ENCODE data around the gene RSRC1. TPM values are rescaled to one million over a fixed set of nuclear protein-coding genes. Genes with fewer than 3 reads are reported as not detected.

The RSRC1 gene
- total RNA-seq, 2 experiments from 2014 or later, result 76.3 to 78.1 TPM

DNA sequence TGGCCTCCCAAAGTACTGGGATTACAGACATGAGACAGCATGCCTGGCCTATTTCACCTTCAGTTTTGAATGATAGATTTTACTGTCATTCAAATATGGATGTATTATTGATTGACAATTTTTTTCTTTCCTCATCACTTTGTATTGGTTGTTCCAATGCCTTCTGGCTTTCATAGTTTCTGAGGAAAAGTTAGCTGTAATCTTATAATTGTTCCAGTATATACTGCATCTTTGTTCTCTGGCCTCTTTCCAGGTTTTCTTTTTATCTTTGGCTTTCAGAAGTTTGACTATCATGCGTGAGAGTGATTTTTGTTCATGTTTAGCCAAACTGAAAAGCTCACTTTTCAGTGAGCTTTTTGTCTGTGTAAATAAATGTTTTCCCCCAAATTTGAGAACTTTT lies 157.1 kb downstream of the RSRC1 start:
- Histone ChIP-seq H3K9me2 (ENCODE audit: insufficient read depth, low read length) (no peaks in the 10 kb centered on the region), H3K4me2 (ENCODE audit: low read length) (no peak overlapping the region), H3K79me2 (ENCODE audit: insufficient read depth, low read depth, low read length) (no peaks in the 10 kb centered on the region), H3K27ac (ENCODE audit: low read depth, low read length, poor library complexity, severe bottlenecking) (no peak overlapping the region), H3K4me1 (ENCODE audit: insufficient read depth, low read length, poor library complexity, severe bottlenecking) (no peaks in the 10 kb centered on the region), H3K4me3 (ENCODE audit: low read depth, low read length, poor library complexity, severe bottlenecking) (no peak overlapping the region), H3K9me3 (ENCODE audit: low read length) (peaks cover 20% of the 10 kb centered on the region; the same call in 1 of the 2 replicates), H3K36me3 (ENCODE audit: insufficient read depth, low read length) (no peaks in the 10 kb centered on the region; the same call in 1 of the 2 replicates), H4K20me1 (ENCODE audit: insufficient read depth, low read length) (no peaks in the 10 kb centered on the region), H2AFZ (ENCODE audit: low read length) (no peak overlapping the region)
- no TSS peak for BruUV-seq (replicated peaks)
- intact Hi-C loops (cut with micrococcal nuclease; ENCODE audit: unreplicated experiment), result no loop called here
- CTCF ChIA-PET (ENCODE audit: unreplicated experiment), result no interaction called here
- POLR2A ChIA-PET, result interaction anchor here (0.6 kb wide), 1 partner anchor 13 kb away, joined by 3 read pairs; no protein-coding TSS in a partner anchor
- peak; percentile 11 for DNase-seq (ENCODE audit: low spot score)
- TF ChIP-seq, protein P1, sequence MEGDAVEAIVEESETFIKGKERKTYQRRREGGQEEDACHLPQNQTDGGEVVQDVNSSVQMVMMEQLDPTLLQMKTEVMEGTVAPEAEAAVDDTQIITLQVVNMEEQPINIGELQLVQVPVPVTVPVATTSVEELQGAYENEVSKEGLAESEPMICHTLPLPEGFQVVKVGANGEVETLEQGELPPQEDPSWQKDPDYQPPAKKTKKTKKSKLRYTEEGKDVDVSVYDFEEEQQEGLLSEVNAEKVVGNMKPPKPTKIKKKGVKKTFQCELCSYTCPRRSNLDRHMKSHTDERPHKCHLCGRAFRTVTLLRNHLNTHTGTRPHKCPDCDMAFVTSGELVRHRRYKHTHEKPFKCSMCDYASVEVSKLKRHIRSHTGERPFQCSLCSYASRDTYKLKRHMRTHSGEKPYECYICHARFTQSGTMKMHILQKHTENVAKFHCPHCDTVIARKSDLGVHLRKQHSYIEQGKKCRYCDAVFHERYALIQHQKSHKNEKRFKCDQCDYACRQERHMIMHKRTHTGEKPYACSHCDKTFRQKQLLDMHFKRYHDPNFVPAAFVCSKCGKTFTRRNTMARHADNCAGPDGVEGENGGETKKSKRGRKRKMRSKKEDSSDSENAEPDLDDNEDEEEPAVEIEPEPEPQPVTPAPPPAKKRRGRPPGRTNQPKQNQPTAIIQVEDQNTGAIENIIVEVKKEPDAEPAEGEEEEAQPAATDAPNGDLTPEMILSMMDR (conservative IDR thresholded peaks at IDR 0.05; ENCODE audit: low read length), result no peak
- no peak for TF ChIP-seq EZH2phosphoT487 (IDR thresholded peaks at IDR 0.05; ENCODE audit: borderline replicate concordance, low read depth, low read length)

DNA sequence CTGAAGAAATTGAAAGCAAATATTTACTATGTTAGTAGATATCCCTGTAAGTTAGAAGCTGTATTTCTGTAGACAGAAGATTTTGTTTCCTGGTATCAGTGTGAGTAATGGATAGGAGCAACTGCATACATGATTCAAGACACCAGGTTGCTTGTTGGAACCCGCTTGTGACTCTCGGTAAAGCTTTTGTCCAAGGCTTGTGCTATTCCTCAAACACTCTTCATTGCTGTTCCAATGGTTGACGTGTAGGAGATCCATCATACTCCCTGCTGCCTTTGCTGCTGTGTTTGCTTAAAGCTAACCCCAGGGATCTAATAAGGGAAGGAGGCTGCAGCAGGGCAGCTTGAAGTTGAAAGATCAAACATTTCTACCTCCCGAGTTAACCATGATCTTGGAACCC lies 160.1 kb downstream of the RSRC1 start:
- H4K20me1 ChIP-seq (ENCODE audit: insufficient read depth, low read length), result no peaks in the 10 kb centered on the region
- no peaks in the 10 kb centered on the region; the same call in 1 of the 2 replicates for H3K36me3 ChIP-seq (ENCODE audit: insufficient read depth, low read length)
- TF ChIP-seq, protein P1 (conservative IDR thresholded peaks at IDR 0.05; ENCODE audit: low read length), result no peak
- no peak for TF ChIP-seq EZH2phosphoT487 (IDR thresholded peaks at IDR 0.05; ENCODE audit: borderline replicate concordance, low read depth, low read length)
- no peak for DNase-seq (ENCODE audit: low spot score)
- H3K27ac ChIP-seq (ENCODE audit: low read depth, low read length, poor library complexity, severe bottlenecking), result no peak overlapping the region
- no peaks in the 10 kb centered on the region for H3K4me1 ChIP-seq (ENCODE audit: insufficient read depth, low read length, poor library complexity, severe bottlenecking)
- H3K9me3 ChIP-seq (ENCODE audit: low read length), result peaks cover 20% of the 10 kb centered on the region; the same call in 1 of the 2 replicates
- no peak overlapping the region for H2AFZ ChIP-seq (ENCODE audit: low read length)
- CTCF ChIA-PET (ENCODE audit: unreplicated experiment), result no interaction called here
- no peaks in the 10 kb centered on the region for H3K9me2 ChIP-seq (ENCODE audit: insufficient read depth, low read length)
- BruUV-seq (replicated peaks), result no TSS peak
- POLR2A ChIA-PET, result interaction anchor here (0.7 to 1.3 kb wide), 2 partner anchors 14 to 34 kb away, joined by 4 to 5 read pairs; no protein-coding TSS in a partner anchor
- H3K4me3 ChIP-seq (ENCODE audit: low read depth, low read length, poor library complexity, severe bottlenecking), result no peak overlapping the region
- no peak overlapping the region for H3K4me2 ChIP-seq (ENCODE audit: low read length)
- no peaks in the 10 kb centered on the region for H3K79me2 ChIP-seq (ENCODE audit: insufficient read depth, low read depth, low read length)
- intact Hi-C loops (cut with micrococcal nuclease; ENCODE audit: unreplicated experiment), result no loop called here

DNA sequence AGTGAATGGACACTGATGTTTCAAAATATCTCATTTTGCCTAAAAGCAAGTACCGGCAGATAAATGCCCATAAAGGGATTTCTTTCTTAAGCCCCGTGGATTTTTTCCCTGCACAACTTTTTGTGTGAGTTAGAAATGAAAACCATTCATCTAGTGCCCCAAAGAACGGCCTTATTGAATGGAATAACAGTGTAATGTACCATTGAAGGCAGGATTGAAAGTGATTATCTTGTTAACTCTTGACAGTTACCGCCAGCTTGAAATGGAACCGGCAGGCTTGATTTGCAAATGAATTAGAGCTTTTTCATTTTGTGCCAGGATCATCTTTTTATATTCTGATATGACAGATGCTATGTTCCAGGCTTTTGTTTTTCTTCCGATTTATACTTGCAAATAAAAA lies 162.2 kb downstream of the RSRC1 start:
- Histone ChIP-seq H3K27ac (ENCODE audit: low read depth, low read length, poor library complexity, severe bottlenecking) (no peak overlapping the region), H3K36me3 (ENCODE audit: insufficient read depth, low read length) (no peaks in the 10 kb centered on the region; the same call in 1 of the 2 replicates), H3K9me2 (ENCODE audit: insufficient read depth, low read length) (no peaks in the 10 kb centered on the region), H3K4me2 (ENCODE audit: low read length) (no peak overlapping the region), H3K79me2 (ENCODE audit: insufficient read depth, low read depth, low read length) (no peaks in the 10 kb centered on the region), H3K4me1 (ENCODE audit: insufficient read depth, low read length, poor library complexity, severe bottlenecking) (no peaks in the 10 kb centered on the region), H3K4me3 (ENCODE audit: low read depth, low read length, poor library complexity, severe bottlenecking) (no peak overlapping the region), H2AFZ (ENCODE audit: low read length) (no peak overlapping the region), H3K9me3 (ENCODE audit: low read length) (peaks cover 6% of the 10 kb centered on the region; the same call in 1 of the 2 replicates), H4K20me1 (ENCODE audit: insufficient read depth, low read length) (no peaks in the 10 kb centered on the region)
- TF ChIP-seq, protein P1 (conservative IDR thresholded peaks at IDR 0.05; ENCODE audit: low read length), result no peak
- no peak for TF ChIP-seq EZH2phosphoT487 (IDR thresholded peaks at IDR 0.05; ENCODE audit: borderline replicate concordance, low read depth, low read length)
- ChIA-PET POLR2A (interaction anchor here (0.7 kb wide), 1 partner anchor 113 kb away, joined by 3 read pairs; no protein-coding TSS in a partner anchor), CTCF (ENCODE audit: unreplicated experiment) (no interaction called here)
- intact Hi-C loops (cut with micrococcal nuclease; ENCODE audit: unreplicated experiment), result no loop called here
- no peak for DNase-seq (ENCODE audit: low spot score)
- BruUV-seq (replicated peaks), result no TSS peak
